Head of caudate nucleus (tissue), 42 donors: Measurements from ENCODE around the gene SPATA33.
"Not testable (repeated sequence)": the region's sequence is repeated elsewhere in the genome, so short reads cannot be mapped to it uniquely, and the experiment has no call there.

Experiments used
- DNase-seq, 42 donors: peaks; one replicate each; pipeline versions ENCODE4 v3.0.0 to v3.0.0-alpha.2; 2020 to 2021; ENCODE audit warnings: mixed read lengths in 7 of 42
- intact Hi-C: fragments of 100-400 bp; cut with DNase I; formaldehyde crosslinking; loops from one replicate; pipeline ENCODE4 v1.15.0; 2022

Gene SPATA33

DNA sequence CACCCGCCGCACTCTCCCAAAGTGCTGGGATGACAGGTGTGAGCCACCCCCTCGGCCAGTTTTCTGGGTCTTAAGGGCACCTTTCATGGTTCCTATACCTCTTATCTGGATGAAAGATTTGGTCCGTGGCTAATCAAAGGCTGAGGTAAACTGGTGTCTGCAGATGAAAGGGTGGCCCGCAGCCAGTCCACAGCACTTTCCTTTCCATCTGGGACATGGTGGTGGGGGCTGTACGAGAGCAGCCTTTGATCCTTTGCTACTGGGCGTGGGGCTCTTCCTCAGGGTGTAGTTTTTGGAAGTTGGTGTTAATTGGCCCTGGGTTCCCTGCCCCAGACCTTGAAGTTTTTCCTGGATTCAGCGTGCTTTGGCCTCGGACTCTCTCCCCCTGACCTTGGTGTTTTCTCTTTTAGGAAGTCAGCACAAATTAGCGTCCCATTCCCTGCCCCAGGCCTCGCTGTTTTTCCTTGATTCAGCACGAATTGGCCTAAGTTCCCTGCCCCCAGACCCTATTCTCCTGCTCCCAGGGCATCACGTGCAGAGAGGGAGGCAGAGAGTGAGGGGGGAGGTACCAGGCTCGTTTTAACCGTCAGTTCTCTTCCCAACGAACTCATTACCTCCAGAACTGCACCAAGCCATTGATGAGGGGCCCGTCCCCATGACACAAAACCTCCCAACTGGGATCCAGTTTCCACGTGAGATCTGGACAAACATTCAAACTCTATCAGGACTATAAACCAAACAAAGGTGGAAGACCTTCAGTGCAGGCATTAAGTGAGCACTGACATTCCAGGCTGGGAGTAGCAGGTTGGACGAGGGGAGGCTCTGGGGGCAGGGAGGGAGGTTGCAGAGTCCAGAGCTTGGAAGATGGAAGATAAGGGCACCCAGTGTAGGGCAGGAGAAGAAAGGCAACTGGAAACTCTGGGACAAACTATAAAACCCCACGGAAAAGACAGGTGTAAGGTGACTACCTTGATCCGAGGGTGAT lies 32.6 kb upstream of the SPATA33 start:
- intact Hi-C loops: no loop called here
- DNase-seq: no peak

DNA sequence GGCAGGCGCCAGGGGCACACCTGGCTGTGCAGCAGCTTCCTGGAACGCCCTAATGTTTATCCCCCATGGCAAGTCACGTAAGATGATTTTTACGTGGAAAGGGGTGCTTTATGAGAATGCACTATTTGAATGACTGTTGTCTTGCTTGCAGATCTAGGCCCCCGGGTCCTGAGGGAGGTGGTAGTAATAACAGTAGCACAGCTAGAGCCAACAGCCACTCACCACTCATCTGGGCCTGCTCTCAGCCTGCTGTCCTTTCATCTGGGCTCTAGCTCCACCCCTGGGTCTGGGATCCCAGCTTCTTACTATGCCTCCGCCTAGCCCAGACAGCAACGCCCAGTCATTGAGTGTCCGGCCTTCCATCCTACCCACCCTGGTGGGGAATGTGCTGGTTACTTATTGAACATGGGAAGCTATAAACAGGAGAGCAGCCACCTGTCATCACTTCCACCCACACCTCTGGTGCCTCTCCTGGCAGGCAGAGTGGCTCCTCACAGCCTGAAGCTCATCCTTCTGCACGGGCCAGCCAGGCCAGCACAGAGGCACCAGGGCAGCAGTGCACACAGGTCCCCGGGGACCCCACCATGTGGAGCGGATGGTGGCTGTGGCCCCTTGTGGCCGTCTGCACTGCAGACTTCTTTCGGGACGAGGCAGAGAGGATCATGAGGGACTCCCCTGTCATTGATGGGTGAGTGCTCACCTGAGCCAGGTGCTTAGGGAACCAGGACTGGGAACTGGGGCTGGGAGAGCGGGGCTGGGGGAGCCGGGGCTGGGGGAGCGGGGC lies 27.6 kb upstream of the SPATA33 start:
- intact Hi-C loops: no loop called here
- DNase-seq: no peak

DNA sequence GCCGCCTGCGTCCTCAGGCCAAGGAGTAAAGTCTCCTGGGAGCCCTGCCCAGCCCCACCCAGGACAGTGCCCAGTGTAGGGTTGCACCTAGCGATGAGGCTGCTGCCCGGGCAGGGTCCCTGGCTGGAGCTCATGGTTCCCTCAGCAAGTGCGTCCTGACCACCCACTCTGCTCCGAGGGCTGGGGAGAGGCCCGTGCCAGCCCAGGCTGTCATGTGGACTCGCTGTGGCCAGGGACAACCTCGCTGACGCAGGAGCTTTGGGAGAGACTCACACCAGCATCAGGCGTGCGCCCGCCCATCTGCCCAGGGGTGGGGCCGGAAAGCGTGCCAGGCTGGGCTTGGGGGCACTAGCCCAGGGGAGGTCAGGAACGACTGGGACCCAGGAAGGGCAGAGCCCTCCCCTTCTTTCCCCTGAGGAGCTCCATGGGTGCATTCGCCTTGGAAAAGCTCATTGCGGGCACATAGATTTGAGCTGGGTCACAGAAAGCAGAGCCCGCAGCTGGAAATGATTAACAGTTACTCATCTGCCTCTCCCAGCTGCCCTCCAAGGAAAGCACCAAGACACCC lies 24.5 kb upstream of the SPATA33 start:
- intact Hi-C loops: no loop called here
- no peak for DNase-seq

DNA sequence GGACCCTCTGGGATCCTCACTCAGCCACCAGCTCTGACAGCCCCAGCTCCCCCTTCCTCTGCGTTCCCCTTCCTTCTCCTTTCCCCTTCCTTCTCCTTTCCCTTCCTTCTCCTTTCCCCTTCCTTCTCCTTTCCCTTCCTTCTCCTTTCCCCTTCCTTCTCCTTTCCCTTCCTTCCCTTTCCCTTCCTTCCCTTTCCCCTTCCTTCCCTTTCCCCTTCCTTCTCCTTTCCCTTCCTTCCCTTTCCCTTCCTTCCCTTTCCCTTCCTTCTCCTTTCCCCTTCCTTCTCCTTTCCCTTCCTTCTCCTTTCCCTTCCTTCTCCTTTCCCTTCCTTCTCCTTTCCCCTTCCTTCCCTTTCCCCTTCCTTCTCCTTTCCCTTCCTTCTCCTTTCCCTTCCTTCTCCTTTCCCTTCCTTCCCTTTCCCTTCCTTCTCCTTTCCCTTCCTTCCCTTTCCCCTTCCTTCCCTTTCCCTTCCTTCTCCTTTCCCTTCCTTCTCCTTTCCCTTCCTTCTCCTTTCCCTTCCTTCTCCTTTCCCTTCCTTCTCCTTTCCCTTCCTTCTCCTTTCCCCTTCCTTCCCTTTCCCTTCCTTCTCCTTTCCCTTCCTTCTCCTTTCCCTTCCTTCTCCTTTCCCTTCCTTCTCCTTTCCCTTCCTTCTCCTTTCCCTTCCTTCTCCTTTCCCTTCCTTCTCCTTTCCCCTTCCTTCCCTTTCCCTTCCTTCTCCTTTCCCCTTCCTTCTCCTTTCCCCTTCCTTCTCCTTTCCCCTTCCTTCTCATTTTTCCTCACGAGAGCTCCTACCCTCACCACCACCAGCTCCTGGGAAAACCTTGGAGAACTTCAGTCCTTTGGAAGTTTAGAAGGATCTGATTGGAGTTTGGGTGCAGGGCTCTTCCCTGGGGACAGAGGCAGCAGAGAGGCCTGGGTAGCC lies 22.9 kb upstream of the SPATA33 start:
- DNase-seq, intact Hi-C loops: not testable (repeated sequence)

DNA sequence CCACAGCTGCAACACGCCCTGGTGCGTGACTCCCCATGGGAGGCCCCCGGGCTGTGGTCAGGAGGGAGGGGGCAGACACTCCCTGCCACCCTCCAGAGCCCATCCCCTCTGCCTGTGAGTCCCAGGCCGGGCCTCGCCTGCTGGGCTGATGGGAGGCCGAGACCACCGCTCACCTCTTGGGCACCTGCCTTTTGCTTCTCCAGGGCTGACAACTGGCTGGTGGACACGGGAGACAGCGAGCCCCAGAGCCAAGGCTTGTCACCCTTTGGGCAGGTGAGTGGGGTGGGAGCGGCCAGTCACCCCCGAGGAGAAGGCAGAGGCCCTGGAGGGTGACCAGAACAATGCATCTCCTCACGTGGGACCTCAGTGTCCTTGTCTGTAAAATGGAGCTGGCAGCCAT lies 21.0 kb upstream of the SPATA33 start:
- no peak for DNase-seq
- intact Hi-C loops: no loop called here

DNA sequence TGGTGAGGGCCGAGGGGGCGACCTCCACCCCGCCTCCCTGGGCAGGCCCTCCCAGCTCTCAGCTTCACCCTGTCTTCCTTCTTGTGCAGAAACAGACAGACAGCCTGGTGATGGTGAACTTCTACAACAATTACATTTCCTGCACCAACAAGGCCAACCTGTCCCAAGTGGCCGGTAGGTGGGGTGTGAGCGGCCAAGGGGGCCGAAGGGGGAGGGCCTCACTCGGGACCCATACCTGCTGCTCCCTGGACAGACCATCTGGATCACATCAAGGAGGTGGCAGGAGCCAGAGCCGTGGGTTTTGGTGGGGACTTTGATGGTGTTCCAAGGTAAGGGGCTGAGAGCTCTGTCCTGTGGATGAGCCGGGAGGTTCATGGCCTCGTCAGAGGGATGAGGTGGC lies 20.3 kb upstream of the SPATA33 start:
- intact Hi-C loops: no loop called here
- no peak for DNase-seq

DNA sequence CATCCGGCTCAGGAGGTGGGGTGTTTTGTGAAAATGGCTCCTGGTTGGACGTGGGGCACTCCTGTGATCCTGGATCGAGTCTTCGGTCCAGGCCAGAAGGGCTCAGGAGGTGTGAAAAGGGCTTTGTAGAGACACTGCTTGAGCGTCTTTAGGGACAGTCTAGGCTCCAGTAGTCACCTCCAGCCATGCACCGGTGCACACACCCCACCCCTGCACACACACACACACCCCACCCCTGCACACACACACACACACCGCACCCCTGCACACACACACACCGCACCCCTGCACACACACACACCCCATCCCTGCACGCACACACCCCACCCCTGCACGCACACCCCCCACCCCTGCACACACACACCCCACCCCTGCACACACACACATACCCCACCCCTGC lies 19.2 kb upstream of the SPATA33 start:
- intact Hi-C loops: no loop called here
- no peak for DNase-seq

DNA sequence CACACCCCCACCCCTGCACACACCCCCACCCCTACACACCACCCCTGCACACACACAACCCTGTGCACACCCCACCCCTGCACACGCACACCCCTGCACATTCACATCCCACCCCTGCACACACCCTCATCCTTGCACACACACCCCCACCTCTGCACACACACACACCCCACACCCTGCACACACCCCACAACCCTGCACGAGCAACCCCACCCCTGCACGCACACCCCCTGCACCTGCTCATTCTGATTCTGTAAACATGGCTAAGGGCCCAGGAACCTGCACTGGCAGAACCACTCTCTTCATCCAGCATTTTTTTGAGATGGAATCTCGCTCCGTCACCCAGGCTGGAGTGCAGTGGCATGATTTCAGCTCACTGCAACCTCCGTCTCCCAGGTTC lies 18.3 kb upstream of the SPATA33 start:
- intact Hi-C loops: no loop called here
- no peak for DNase-seq

DNA sequence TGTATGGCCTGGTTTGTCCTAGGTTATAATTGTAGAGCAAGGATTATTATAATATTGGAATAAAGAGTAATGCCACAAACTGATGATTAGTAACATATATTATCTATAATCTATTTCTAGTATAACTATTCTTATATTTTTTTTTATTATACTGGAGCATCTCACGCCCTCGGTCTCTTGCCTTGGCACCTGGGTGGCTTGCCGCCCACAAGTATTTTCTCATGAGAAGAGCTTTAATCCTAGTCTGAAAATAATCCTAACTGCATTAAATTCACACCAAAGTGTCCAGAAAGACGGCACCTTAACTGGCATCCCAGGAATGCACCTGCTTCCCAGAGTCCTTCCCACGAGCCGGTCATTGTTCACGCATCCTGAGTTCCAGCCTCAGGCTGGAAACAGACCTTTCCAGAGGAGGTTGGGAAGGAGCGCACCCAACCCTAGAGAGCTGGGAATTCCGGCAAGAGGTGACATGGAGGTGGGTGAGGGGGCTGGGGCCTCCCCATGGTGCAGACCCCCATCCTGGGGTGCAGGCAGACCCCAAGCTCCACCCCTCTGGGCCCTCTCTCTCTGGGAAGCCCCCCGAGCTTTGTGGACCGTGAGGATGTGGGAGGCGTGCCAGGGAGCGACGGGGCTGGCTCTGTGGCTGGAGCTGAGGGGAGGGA lies 16.0 kb upstream of the SPATA33 start:
- intact Hi-C loops: no loop called here

DNA sequence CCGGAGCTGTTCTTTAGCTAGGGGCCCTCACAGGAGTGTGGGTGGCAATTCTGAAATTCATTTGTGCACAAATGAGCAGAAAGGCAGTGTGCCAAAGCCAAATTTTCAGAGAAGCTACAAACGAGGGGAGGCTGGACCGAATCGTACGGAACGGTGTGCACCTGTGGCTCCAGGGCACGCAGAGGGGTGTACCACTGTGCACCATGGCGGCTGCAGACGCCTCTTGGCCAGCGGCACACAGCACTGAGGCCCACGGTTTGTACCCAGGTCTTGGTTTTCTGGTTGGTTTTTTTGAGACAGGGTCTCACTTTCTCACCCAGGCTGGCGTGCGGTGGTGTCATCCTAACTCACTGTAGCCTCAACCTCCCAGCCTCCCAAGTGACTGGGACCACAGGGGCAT lies 15.1 kb upstream of the SPATA33 start:
- intact Hi-C loops: no loop called here
- no peak for DNase-seq

More for the DNA sequence above, 16.0 kb upstream of the SPATA33 start:
- peak in 6 of 42 donors; percentile 20 to 51 (median 31) for DNase-seq

DNA sequence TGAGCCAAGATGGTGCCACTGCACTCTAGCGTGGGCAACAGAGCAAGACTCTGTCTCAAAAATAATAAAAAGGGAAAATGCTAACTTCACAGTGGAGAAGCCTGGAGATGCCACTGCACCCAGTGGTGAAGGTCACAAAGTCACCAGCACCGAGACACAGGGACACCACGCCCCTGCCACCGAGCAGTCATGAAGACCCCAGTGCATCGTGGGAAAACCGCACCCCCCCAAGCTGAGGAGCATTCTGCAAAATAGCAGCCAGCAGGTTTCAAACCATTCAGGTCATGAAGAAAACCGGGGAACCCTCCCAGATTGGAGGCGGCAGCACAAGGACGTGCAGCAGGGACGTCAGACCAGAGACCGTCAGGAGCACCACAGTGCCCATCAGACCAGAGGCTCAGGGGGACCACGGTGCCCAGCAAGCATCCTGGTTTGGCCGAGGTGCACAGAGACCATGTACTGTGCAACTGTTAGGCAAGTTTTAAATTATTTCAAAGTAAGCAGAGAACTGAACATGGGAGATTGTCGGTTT lies 13.8 kb upstream of the SPATA33 start:
- DNase-seq: peak in 1 of 42 donors; percentile 27
- intact Hi-C loops: no loop called here

DNA sequence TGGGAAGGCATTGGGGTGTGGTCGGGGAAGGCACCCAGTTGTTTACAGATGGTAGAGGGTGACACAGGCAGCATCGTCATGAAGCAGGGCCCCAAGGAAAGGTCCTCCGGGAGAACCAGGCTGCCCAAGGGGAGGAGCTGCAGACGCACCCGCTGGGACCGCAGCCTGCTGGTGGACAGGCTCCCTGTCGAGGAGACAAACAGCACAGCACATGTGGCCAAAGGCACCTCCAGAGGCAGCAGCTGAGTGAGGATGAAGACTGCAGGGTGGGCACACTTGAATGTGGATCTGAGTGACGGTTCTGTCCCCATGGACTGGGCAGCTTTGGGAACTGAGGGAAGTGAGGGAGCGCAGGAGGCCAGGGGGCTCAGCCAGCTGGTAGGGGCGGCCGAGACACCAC lies 12.5 kb upstream of the SPATA33 start:
- intact Hi-C loops: no loop called here
- no peak for DNase-seq

DNA sequence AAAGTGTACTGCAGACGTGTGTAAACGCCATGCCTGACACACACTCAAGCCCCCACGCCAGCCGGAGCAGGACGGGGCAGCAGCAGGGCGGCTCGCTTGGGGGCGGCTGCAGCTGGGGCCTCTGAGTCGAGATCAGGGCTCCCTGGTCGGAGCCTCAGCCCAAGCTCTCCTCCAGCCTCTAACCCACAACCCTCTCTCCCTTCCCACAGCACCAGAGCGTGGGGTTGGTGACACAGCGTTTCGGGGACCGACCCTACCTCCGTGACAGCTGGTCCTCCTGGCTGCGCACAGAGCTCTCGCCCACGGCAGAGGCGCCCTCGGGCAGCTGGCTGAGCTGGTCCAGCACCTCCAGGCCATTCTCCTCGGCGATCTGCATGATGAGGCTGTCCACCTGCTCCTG lies 11.4 kb upstream of the SPATA33 start:
- intact Hi-C loops: no loop called here
- DNase-seq: no peak

DNA sequence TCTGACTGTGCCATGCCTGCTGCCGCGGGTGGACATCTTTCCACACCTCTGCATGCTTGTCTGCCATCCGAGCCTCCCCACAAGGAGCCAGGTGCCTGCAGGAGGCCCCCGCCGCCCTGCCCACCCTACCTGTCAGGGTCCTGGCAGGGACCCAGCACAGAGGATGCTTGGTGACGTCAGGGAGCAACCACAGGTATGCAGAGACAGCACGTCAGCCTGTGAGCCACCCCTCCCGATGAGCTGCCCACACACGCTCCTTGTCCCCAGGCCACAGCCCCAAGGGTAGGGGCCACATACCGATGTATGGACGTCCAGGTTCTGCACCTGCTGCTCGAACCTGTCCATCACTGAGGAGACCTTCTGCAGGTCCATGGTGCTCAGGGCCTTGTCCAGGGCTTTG lies 10.7 kb upstream of the SPATA33 start:
- intact Hi-C loops: no loop called here
- DNase-seq: no peak

DNA sequence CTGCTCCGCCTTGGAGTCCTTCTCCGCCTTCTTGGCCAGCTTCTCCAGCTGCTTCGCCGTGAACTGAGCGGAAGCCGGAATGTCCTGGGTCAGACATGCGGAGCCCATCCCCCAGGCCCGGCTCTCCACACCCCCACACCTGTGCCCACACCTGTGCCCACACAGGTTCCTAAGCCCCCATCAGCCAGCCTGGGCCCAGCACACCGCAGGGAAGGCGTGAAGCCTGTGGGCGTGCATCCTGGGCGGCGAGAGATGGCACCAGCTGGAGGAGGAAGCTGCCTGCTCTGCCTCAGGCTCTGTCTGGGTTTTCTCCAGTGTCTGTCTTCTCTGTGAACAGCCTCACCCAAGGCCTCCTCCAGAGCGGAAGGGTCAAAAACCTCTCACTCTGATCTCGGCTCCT lies 6.1 kb upstream of the SPATA33 start:
- DNase-seq: peak in 13 of 42 donors; percentile 20 to 55 (median 30)
- intact Hi-C loops: no loop called here

DNA sequence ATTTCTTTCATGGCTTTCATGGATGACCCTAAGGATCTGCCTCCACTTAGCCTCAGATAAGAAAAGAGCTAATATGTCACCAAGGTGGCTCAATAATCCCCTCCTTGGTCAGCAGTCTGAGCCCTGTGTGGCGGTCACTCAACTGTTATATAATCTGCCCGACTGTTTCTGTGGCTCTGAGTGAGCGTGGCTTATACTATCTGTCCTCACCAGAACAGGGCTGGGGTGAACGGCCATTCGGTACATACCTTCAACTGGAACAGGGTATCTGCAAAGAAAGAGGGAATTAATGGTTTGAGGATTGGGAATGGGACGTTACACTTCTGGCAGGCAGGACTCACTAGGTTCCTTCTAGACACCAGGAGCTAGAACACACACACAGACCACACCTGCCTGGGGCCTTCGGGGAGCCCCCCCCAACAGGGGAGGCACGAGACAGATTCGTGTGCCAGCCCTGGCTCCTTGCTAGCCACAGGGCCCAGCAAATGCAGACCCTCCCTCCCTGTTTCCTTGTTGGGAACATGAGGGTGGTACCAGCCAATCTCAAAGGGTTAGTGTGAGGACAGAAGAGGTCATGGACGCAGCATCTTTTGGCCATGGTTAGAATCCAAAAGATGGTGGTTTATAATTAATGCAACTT lies 3.9 kb upstream of the SPATA33 start:
- intact Hi-C loops: no loop called here
- DNase-seq: no peak

DNA sequence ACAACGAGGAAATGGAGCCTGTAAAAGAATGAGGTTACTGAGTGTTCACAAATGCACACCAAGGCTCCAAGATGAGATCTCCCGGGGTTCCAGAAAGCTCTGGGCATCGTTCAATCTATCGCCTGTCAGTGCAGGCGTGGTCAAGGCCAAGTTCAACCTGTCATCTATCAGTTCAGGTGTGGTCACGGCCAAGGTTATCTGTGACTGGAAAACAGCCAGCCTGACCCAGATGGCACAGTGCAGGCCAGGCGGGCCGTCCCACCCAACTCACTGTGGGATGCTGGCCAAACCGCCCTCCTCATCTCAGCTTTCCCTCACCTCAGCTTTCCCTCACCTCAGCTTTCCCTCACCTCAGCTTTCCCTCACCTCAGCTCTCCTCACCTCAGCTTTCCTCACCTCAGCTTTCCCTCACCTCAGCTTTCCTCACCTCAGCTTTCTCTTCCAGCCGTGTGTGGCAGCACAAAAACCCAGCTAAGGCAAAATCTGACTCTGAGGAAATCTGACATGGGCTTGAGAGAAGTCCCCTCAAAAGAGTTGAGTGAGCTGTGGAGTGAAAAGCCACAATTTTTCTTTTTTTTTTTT lies 2.5 kb upstream of the SPATA33 start:
- intact Hi-C loops: no loop called here
- DNase-seq: no peak
